Measurements from ENCODE around the gene RIPOR3.

DNA sequence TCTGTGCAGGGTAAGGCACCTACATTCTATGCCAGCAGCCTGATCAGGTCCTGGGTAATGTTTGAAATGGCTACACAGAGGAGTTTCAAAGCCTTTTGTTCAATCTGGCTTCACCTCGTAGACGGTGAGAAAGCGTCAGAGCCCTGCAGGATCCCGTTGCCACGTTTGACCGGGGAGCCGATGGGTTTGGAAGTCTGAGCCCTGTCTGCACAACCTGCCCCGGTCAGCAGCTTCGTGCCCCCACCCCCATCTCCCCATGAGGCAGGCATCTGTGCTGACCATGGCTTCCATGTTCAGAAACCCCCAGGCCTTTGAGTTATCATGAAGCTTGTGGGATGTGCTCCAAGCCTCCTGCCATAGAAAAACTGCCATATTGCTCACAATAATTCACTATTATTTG lies 117.2 kb downstream of the RIPOR3 start:
- TF ChIP-seq POLR2A (IDR thresholded peaks at IDR 0.05) (no peak), POLR2AphosphoS5 (IDR thresholded peaks at IDR 0.05) (no peak), EP300 (IDR thresholded peaks at IDR 0.05) (no peak)
- TF ChIP-seq, protein P1, sequence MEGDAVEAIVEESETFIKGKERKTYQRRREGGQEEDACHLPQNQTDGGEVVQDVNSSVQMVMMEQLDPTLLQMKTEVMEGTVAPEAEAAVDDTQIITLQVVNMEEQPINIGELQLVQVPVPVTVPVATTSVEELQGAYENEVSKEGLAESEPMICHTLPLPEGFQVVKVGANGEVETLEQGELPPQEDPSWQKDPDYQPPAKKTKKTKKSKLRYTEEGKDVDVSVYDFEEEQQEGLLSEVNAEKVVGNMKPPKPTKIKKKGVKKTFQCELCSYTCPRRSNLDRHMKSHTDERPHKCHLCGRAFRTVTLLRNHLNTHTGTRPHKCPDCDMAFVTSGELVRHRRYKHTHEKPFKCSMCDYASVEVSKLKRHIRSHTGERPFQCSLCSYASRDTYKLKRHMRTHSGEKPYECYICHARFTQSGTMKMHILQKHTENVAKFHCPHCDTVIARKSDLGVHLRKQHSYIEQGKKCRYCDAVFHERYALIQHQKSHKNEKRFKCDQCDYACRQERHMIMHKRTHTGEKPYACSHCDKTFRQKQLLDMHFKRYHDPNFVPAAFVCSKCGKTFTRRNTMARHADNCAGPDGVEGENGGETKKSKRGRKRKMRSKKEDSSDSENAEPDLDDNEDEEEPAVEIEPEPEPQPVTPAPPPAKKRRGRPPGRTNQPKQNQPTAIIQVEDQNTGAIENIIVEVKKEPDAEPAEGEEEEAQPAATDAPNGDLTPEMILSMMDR (IDR thresholded peaks at IDR 0.05), result no peak
